NCI-H226 (cell line): ENCODE data around the gene SEMA3A.

ENCODE experiments used
- DNase-seq: peaks from one replicate; pipeline ENCODE4 v3.0.0-alpha.2; 2015

The SEMA3A gene

DNA sequence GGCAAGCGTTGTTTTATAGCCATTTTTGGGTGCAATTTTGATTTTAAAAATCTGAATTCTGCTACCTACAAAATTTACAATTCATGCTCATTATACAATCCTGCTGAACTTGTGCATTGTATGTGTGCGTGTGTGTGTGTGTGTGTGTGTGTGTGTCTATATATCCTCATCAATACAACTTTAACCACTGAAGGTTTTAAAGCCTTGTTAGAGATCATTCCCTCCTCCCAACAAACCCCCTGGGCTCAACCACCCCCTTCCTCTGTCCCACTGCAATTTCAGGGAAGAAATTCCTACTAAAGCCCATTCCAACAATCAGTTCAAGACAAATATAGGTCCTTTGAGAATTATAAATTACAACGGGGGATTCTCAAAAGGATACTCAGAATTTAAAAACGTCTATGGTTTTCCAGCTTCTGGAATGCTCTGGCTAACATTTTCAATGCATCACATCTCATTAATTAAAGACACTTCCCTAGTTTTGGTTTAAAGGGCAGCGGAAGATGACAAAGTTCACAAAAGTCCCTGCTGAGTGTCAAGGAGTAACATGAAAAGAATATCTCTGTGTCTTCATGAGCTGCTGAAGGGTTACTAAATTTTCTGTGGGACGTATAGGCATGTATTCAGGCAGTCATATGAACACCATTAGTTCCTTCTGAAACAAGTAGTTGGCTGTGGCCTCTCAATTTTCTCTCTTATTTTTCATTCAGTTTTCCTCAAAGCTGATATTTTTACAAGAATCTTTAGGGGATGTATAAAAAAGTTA, 889 bp upstream of the SEMA3A start:
- DNase-seq: no peak

DNA sequence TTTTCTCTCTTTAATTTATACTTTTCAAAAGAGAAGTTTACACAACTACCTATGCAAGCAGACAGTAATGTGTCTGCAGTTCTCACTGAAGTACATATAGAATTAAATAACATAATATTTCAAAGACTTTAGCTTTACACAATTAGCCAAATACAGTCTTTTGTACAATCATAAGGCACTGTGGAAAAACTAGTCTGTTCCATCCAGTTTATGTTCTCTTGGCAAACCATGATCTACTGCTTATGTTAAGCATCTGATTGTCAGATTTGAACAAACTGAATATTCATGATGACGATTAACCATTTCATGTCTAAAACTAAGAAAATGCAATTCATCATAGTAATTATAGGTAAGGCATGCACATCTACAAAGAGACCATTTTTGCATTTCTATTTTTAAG, 842 bp downstream of the SEMA3A start:
- DNase-seq: no peak

DNA sequence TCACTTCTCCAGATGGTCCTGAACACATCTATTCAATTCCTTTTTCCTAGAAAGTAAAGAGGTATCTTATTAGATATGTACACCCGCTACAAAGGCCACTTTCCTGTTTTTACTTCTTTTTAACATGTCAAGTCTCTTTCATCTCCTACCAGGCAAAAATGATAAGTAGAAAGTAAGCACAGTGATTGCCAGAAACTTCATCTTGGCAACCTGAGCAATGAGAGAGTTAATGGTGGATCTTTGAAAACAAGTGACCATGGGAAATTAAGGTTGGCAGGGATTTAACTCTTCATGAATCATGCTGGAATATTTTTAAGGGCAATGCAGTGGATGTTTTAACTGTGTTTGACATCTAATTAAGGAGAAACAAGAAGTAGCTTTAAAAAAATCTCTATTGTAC, 2.7 kb downstream of the SEMA3A start:
- no peak for DNase-seq

DNA sequence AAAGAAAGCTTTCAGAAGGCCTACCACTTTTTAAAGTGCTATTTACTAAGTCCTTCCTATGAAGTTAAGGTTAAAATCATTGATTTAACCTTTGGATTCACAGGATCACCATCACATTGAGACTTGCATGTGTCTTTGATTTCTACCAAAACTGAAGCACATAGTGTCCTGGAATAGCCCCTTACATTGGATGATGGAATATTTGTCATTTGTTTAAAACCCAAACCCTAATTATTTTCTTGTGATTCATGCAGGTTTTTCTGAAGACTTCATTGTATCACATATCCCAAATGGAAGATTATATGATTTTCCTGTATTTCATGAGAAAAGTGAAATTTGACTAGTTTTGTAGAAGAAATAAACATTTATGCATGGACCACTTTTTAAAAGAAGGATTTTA, 3.3 kb downstream of the SEMA3A start:
- DNase-seq: no peak

DNA sequence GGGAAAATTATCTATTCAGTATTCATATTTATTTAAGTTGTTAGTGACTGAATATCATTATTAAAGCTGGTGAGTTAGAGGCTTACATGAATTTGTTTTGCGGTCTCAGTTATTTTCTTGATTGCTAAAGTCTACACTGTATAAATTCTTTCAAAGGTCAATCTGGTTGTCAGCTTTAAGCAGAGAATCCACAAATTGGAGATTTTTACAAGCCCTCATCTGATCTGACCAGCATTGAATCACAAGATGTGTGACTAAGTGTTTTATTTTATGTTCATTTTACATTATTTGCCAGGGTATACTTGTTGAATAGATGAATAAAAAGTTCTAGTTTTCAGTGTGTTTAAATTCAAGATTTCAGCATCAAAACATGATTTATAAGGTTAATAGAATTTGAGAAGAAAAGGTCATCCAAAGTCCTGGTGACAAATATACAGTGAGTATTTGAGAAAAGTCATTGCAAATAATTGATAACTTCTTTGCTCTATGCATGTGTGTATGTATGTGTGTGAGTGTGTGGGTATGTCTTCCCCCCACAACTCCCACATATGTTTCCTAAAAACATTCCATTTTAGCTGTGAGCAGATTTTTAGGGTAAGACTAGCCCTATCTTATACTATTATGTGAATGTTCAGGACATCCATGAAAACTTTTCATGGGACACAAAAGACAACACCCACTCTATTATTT, 4.4 kb downstream of the SEMA3A start:
- no peak for DNase-seq

DNA sequence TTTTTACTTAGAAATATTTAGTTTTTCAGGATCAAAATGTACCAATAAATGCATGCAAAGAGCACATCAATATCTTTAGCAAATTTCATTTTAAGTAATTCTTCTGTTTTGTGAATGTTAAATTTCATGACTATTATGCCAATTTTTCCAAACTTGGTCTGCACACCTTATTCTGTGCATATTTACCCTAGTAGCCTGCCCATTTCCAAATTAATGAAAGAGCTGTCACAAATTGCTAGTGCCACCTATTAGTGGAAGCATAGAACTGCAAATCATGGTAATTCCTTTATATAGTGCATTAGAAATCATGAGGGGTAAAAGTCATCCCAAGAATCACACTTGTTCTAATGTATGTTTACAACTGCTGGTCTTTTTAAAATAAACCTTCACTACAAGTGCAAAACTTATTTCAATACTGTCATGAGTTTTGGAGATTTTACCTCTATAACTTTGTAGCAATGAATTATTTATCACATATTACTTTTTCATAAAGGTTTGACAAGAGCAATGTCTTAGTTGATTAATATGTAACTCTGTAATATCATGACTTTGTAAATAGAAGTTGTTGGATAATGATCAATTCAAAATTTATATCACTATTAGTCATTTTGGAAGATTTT, 5.7 kb downstream of the SEMA3A start:
- DNase-seq: no peak

DNA sequence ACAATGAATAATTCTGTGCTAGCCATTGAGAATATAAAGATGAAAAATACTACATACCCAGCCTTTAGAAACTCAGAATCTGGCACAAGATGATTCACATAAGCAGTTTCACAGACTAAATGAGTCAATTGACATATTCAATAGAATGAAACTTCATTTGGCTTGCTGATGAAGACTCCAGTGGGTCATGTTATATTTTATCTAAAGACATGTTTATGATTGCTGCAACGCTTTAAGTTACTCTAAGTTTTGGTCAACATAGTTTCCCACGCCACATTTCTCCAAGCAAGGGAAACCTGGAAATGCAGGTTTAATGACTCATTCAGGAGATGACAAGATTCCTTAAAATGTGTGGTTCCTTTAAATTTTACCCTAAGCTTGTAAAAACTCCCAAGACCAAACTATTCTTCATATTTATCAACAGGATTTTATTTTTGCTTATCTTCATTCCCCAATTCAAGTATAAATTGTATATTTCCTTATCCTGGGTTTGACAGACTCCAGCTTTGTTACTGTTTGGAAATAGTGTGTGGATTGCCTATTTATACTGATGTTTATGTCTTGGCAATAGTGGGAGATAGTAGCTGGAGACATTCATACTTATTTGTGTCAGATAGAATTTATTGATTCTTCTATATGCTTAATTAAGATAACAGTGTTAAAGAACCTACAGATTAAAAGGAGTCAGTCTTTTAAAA, 6.6 kb downstream of the SEMA3A start:
- peak; percentile 67 for DNase-seq

DNA sequence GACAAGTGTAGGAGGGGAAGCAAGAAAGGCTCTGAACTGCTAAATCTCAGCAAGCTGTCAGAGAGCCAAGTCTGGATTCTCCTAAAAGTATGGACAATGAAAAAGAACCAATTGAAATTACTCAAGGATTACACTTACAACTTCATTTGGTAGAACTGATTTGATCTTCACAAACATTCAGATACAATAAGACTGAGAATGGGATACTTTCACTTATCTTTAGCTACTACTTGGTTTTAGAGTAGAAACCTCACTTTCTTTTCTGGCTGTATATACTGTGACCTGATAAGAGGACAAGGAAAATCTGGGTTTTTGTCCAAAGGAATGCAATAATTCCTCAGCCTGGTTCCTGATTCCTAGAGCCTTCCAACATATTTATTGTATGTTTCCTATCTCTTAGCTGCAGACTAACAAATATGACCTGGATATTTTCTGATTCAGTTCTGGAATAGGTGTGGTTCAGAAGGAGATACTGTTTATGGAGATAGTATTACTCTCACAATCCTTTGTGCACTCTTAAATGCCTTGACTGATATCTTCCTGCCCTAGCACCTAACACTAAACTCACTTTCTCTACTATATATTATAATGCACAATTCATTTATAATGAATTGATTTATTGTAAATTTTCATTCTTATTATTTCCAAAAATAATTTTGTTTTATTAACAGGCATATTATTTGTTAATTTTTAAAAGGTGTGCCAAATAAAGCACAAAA, 7.3 kb downstream of the SEMA3A start:
- DNase-seq: no peak

DNA sequence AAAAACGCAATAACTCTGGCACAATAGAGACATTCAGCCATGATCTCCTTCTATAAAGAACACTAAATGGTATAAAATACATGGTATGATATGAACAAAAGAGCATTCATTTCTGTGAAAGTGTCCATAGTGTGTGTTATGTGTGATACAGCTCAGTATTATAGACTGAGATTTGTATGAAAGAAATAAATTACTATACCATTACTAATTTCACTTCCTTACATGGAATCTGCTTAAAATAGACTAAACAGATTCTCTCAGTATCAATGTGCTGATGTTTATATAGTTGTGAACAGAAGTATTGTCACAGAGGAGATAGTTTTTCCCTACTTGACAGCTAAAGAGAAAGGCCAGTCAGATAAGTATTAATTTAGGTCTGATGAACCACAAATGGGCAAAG, 10.8 kb downstream of the SEMA3A start:
- DNase-seq: no peak

DNA sequence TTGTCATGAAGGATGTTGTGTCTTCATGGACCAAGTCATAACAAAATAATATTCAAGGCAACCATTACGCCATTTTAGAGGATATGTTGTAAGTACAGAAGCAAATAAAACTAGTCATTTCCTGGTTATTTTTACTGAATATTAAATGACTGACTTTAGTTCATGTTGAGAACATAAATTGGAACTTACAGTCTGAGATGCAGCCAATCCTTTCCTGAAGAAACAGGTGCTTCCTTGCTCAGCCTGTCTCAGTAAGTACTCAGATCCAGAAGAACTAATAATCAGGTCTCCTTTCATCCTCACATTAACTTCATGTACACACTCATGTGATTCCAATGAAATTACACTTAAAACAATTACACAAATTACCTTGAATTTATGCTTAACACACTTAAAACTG, 12.3 kb downstream of the SEMA3A start:
- no peak for DNase-seq

DNA sequence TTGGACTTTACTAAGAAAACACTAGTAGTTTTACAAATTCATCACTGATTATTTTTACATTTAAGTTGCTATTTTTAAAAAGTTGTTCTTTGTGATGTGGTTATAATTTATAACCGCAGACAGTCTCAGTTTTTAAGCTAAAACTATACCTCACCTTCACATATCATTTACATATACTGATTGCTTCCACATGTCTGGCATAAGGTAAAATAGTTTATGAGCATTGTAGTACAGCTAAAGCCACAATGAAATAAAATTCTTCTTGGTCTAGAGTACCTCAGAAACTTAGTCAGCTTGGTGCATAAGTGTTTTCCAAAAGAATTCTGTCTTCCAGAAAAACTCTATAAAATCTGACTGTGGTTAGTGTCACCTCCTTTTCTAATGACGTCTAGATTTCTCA, 13.0 kb downstream of the SEMA3A start:
- no peak for DNase-seq

DNA sequence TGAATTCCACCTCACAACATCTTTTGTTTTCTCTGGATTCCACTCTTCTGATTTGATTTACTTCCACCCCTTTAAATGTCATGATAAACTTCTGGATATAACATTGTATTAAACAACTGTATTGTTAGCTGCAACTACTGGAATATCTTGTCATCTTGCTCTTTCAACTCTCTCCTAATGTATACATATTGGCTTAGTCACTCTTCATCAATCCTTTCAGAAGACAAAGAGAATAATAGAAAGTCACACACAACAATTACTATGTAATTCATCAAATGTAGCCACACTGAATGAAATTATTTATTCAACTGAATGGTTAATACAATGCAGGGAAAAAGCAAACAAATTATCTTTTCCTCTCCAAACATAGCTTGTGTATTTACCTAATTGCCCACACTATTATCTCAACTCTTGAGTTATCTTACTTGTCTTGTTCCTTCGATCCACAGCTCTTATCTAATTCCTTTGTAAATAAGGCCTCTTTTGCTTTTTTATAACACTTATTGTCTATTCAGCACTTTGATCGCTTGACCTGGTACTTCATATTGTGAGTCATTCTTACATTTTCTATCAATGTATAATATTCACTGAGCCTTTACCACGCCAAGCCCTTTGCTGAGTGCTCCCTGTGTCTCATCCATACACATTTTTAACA, 16.7 kb downstream of the SEMA3A start:
- no peak for DNase-seq

DNA sequence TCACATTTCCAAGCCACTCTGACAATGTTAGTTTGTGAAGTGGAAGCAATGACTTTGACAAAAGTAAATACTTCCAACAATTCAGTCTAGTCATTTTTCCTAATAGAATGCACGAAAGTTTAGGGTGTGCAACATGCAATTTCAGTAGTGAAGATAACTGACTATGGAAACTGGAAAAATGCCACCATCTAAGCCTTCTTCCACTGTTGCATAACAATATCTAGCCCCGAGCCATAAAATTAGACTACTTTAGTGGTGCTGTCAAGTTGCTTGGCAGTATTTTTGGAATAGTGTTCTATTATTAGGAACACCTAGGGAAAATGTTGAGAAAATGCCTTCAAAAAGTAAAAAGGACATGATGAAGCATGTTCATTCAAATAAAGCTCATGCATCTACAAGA, 17.9 kb downstream of the SEMA3A start:
- DNase-seq: peak; percentile 76

DNA sequence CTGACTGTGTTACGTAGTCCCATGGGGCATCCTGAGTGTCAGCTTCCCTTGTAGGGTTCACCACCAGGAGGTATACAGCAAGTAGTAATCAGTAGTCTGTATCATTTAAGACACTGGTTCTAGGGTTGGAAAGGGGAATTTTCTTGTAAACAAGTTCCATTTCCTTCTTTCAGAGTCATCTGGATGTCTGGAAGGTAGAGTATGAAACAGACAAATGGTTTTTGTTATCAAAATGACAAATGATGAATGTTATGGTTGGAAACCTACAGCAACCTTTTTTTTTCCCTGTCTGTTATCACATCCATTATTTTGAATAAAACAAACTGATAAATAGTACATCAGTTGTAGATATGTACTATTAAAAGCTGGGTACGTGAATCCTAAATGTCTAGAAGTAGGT, 19.1 kb downstream of the SEMA3A start:
- DNase-seq: peak; percentile 63

DNA sequence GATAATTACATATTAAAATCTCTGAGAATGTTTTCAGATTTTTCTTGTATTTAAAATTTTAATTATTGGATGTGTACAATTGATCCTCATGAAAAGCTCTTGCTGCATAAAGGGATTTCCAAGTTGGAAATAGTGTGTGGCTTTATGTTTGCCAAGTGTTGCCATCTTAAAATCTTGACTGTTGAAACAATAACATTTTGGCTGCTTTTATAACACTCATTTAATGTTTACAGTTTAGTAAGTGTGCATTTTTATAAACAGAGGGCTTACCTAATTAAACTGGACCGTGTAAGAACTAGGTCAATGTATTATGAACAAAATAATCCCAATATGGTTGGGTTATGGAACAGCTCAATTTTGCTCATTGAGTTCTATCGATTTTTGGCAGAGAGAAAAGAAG, 23.9 kb downstream of the SEMA3A start:
- DNase-seq: no peak

DNA sequence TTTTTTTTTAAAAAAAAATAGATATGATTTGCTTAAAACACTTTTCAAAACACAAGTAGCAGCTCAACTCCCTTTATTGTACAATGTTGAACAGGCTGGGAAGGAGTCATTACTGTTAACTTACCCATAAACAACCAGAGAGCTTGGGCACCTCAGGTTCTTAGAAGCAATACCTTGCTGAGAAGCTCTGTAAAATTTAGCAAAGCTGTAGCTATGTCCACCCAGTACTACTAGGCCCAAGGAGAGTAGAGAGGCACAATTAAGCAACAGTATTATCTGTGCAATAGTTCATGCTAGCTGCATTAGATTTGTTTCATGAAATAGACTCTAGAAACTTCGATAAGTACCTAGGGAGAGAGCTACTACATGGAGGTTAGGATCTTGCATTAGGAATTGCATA, 32.0 kb downstream of the SEMA3A start:
- DNase-seq: no peak

DNA sequence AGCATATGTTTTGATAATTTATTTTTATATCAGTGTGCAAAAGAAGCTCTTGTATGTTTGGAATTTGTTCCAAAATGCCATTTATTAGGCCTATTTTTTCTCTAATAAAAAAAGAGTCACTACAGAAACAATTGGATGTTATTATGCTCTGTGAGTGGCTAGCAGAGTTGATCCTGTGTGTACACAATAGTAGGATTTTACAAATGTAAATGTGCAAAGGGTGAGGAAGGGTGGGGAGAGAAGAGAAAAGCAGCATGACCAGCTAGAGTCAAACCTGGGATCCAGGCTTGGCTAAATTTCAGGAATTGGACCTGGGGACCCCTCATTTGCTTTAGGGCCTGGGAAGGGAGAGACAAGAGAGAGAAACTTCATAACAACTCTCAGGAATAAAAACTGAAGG, 32.5 kb downstream of the SEMA3A start:
- no peak for DNase-seq

DNA sequence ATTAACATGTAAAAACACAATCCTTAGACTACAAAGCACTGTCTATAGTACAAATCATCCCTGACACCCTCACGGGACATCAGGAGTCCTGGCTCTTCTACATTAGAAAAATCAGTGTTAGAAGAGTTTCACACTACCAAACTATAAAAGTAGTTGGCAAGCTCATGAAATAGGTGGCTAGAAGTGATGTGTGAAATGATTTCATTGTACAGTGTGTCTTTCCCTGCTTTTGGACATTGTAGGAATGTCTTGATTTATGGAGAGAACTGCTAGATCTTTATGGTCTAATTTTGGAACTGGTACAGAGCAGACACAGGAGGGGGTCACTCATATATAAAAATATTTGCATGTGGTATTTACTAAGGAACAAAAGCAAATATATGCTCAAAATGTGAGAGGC, 33.2 kb downstream of the SEMA3A start:
- DNase-seq: no peak

DNA sequence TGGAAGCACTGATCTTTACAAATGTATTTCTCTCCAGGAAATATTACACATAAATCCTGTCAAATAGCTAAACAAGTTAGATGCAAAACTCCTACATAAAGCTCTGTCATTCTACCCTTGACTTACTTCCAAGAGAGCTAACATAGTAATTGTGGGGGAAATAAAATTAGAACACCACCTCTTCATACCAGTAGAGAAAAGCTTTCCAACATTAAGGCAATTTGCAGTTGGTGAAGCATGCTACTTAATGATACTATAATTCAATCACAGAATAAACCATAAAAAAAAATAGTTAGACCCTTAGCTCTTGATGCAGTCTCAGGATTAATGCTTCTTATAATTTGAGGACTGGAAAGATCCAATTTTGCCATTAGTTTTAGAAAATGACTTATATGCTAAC, 35.2 kb downstream of the SEMA3A start:
- no peak for DNase-seq

DNA sequence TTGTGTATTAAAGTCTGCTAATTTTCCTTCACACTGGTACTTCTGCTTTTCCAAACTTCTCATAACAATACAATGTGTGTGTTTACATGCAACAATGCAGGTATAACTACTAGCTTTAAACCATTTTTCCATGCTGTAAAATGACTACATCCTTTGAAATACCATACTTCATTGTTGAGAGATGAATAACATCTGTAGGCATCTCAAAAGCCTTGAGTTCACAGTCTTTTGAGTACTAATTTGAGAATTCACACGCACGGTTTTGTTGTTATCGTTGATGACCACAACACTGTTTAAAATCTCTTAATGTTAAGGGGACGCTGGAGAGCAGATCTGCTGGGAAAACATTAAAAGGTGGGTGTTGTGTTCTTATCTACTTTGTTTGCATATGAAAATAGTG, 37.4 kb downstream of the SEMA3A start:
- DNase-seq: no peak

DNA sequence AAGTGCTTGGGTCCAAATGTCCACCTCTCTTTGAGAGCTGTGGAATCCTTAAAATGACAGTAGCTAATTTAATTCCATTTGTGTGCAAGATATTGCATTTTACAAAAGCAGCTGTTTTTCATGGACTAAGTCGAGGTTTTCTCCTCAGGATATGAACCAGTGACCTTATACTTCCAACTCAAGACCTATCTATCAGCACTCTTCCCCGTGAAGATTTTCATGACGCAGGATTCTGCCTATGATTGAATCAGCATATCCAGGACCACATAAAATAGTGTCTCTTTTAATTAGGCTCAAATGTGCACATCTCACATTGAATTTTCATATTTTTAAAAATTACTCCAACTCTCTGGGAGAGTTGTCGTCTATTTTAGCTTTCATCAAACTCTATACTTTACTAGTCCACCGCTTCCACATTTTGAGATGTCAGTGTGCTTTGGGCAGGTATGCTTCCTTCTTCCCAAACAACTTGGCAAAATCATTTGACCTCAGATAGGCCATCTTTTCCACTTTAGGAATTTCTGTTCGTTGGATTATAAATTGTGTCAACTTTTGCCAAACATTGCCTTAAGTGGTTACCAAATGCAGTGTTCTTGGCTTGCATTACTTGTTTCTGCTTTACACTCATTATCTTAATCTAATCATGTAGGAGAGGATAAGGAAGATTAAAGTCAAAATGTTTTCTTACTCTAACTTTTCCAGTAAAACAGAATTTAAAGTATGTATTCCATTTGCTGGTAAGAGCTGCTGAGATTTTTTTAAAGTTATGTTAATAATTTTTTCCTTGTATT, 39.4 kb downstream of the SEMA3A start:
- no peak for DNase-seq

DNA sequence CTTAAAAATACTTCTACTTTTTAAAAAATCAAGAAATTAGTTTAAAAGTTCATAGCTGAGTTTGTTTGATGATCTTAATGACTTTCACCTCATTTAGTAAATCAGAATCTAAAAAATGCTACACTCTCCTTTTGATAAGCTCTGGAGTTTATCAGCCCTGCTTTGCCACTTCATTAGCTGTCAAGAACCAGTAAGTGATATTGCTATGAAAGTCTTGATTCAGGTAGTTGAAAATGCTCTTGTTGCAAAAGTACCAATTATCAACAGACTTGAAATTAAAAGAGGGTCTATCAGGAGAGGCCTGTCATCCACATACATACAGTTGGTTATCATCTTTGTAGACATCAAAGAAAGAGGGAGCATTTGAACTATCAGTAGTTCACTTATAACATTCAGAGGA, 41.6 kb downstream of the SEMA3A start:
- no peak for DNase-seq
